ENCODE results near the gene DYSF.

DNA sequence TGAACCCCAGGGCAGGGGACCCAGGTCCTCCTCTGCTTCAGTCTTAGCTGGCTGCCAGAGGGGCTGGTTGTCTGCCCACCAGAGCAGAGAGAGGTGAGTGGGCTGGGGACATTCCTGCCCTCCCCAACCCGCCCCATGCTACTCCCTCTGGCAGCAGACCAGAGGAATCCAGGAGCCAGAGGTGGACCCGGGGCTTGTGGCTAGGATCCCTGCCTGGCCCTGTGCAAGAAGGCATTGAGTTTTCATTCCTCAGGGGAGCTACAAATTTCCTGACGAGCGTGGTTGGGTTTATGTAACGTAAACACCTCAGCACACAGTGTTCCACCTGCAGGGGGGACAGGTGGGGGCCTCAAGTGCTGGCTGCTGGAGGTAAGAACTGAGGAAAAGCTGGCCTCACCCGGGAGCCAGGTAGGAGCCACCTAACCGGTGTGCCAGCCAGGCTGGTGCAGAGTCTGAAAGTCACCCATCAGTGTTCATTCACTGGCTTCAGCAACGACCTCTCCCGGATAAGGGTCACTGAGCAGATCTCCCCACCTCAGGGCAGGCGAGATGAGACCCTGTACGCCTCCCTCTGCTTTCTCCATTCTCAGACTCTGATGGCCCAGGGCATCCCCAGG, 246.8 kb downstream of the DYSF start:
- TF ChIP-seq SIN3A (IDR thresholded peaks at IDR 0.05; ENCODE audit: borderline replicate concordance, insufficient read depth, low read length), result no peak
- TF ChIP-seq TAF1 (IDR thresholded peaks at IDR 0.05; ENCODE audit: borderline replicate concordance, insufficient read depth, low read length), result no peak
- TF ChIP-seq, protein P1, sequence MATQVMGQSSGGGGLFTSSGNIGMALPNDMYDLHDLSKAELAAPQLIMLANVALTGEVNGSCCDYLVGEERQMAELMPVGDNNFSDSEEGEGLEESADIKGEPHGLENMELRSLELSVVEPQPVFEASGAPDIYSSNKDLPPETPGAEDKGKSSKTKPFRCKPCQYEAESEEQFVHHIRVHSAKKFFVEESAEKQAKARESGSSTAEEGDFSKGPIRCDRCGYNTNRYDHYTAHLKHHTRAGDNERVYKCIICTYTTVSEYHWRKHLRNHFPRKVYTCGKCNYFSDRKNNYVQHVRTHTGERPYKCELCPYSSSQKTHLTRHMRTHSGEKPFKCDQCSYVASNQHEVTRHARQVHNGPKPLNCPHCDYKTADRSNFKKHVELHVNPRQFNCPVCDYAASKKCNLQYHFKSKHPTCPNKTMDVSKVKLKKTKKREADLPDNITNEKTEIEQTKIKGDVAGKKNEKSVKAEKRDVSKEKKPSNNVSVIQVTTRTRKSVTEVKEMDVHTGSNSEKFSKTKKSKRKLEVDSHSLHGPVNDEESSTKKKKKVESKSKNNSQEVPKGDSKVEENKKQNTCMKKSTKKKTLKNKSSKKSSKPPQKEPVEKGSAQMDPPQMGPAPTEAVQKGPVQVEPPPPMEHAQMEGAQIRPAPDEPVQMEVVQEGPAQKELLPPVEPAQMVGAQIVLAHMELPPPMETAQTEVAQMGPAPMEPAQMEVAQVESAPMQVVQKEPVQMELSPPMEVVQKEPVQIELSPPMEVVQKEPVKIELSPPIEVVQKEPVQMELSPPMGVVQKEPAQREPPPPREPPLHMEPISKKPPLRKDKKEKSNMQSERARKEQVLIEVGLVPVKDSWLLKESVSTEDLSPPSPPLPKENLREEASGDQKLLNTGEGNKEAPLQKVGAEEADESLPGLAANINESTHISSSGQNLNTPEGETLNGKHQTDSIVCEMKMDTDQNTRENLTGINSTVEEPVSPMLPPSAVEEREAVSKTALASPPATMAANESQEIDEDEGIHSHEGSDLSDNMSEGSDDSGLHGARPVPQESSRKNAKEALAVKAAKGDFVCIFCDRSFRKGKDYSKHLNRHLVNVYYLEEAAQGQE (IDR thresholded peaks at IDR 0.05; ENCODE audit: insufficient read depth in 1 of 2, low read depth in 2 of 2, low read length in 2 of 2), result no peak

All from PFSK-1 (cell line).